DOHH2 (cell line): ENCODE measurements around the gene HAGHL.

ENCODE experiments used
- H3F3A ChIP-seq: fragments of 200-600 bp; sonication (generic), shearing (Covaris generic); 2 replicates; pipeline ENCODE4 v1.6.0; 2016; ENCODE audit warnings: antibody characterized with exemption, mild to moderate bottlenecking; ENCODE audit not compliant: control insufficient read depth, insufficient read depth
- H3K27ac ChIP-seq: fragments of 200-600 bp; sonication (generic); 2 replicates; pipeline ENCODE4 v1.5.1; 2014; ENCODE audit warnings: low read depth, mild to moderate bottlenecking, low read length, moderate library complexity
- H3K27me3 ChIP-seq: fragments of 200-600 bp; sonication (generic); 2 replicates; pipeline ENCODE4 v1.6.1; 2014; ENCODE audit warnings: mild to moderate bottlenecking, low read length, mixed read lengths; ENCODE audit not compliant: control insufficient read depth
- H3K36me3 ChIP-seq: fragments of 200-600 bp; sonication (generic); 2 replicates; pipeline ENCODE4 v1.6.1; 2014; ENCODE audit warnings: mild to moderate bottlenecking, low read length, moderate library complexity, mixed read lengths; ENCODE audit not compliant: control insufficient read depth
- H3K4me1 ChIP-seq: fragments of 200-600 bp; sonication (generic); 2 replicates; pipeline ENCODE4 v1.6.1; 2014; ENCODE audit warnings: mild to moderate bottlenecking, low read length, mixed read lengths; ENCODE audit not compliant: control insufficient read depth
- H3K4me2 ChIP-seq: fragments of 200-600 bp; sonication (generic); 2 replicates; pipeline ENCODE4 v1.6.0; 2014; ENCODE audit warnings: mild to moderate bottlenecking, low read length, moderate library complexity
- H3K4me3 ChIP-seq: fragments of 200-600 bp; sonication (generic); 2 replicates; pipeline ENCODE4 v1.5.1; 2014; ENCODE audit warnings: mild to moderate bottlenecking, low read length, mixed read lengths
- H3K79me2 ChIP-seq: fragments of 200-600 bp; sonication (generic); 2 replicates; pipeline ENCODE4 v1.6.1; 2014; ENCODE audit warnings: mild to moderate bottlenecking, low read length, mixed read lengths; ENCODE audit not compliant: control insufficient read depth
- H3K9me2 ChIP-seq: fragments of 200-600 bp; sonication (generic); replicated peaks from 2 replicates; pipeline ENCODE4 v1.6.1; 2014; ENCODE audit warnings: mild to moderate bottlenecking, low read length, mixed read lengths; ENCODE audit not compliant: control insufficient read depth
- H3K9me3 ChIP-seq: fragments of 200-600 bp; sonication (generic); 2 replicates; pipeline ENCODE4 v1.6.1; 2014; ENCODE audit warnings: antibody characterized with exemption, low read length, mixed read lengths; ENCODE audit not compliant: control insufficient read depth, insufficient read depth
- H4K20me1 ChIP-seq: fragments of 200-600 bp; sonication (generic); 2 replicates; pipeline ENCODE4 v1.6.0; 2014; ENCODE audit warnings: low read depth, mild to moderate bottlenecking, antibody characterized with exemption, low read length, moderate library complexity; ENCODE audit not compliant: control insufficient read depth, insufficient read depth
- CTCF ChIP-seq: fragments of 200-600 bp; sonication (generic); IDR thresholded peaks from one replicate; pipeline ENCODE4 v1.5.1; 2014; ENCODE audit warnings: antibody characterized with exemption, mild to moderate bottlenecking, low read depth, low read length; ENCODE audit not compliant: poor library complexity, severe bottlenecking
- EZH2phosphoT487 ChIP-seq: fragments of 200-600 bp; sonication (generic); IDR thresholded peaks from 2 replicates; pipeline ENCODE4 v1.6.1; 2017; ENCODE audit warnings: borderline replicate concordance, mild to moderate bottlenecking, antibody characterized with exemption, low read length, moderate library complexity, mixed read lengths

The HAGHL gene

GRCh38 chr16:733382-734207 lies 6.7 kb downstream of the HAGHL start:
- no peaks in the 10 kb centered on the region for H3K9me2 ChIP-seq
- peaks cover 90% of the 10 kb centered on the region for H3K36me3 ChIP-seq
- H3K4me2 ChIP-seq = no peak overlapping the region; the same call in 1 of the 2 replicates
- TF ChIP-seq EZH2phosphoT487 (no peak), CTCF (peak; percentile 88)
- H3K27ac ChIP-seq = no peak overlapping the region
- H3F3A ChIP-seq = peaks cover 10% of the 10 kb centered on the region
- H3K9me3 ChIP-seq = no peaks in the 10 kb centered on the region
- H4K20me1 ChIP-seq = no peaks in the 10 kb centered on the region
- peaks cover 70% of the 10 kb centered on the region for H3K4me1 ChIP-seq
- H3K79me2 ChIP-seq = peaks cover 27% of the 10 kb centered on the region
- H3K27me3 ChIP-seq = no peaks in the 10 kb centered on the region
- no peak overlapping the region for H3K4me3 ChIP-seq

- H4K20me1 ChIP-seq = no peaks in the 10 kb centered on the region
- no peaks in the 10 kb centered on the region for H3K9me3 ChIP-seq
- peaks cover 31% of the 10 kb centered on the region for H3K79me2 ChIP-seq
- H3F3A ChIP-seq = peaks cover 13% of the 10 kb centered on the region
- H3K4me3 ChIP-seq = no peak overlapping the region
- H3K9me2 ChIP-seq = no peaks in the 10 kb centered on the region
- no peak overlapping the region; the same call in 1 of the 2 replicates for H3K4me2 ChIP-seq
- TF ChIP-seq EZH2phosphoT487 (no peak), CTCF (no peak)
- peaks cover 72% of the 10 kb centered on the region for H3K4me1 ChIP-seq
- H3K27ac ChIP-seq = no peak overlapping the region
- H3K36me3 ChIP-seq = peaks cover 91% of the 10 kb centered on the region
- no peaks in the 10 kb centered on the region for H3K27me3 ChIP-seq
These were observed 7.5 kb downstream of the HAGHL start for GRCh38 chr16:734208-734980.

DNA sequence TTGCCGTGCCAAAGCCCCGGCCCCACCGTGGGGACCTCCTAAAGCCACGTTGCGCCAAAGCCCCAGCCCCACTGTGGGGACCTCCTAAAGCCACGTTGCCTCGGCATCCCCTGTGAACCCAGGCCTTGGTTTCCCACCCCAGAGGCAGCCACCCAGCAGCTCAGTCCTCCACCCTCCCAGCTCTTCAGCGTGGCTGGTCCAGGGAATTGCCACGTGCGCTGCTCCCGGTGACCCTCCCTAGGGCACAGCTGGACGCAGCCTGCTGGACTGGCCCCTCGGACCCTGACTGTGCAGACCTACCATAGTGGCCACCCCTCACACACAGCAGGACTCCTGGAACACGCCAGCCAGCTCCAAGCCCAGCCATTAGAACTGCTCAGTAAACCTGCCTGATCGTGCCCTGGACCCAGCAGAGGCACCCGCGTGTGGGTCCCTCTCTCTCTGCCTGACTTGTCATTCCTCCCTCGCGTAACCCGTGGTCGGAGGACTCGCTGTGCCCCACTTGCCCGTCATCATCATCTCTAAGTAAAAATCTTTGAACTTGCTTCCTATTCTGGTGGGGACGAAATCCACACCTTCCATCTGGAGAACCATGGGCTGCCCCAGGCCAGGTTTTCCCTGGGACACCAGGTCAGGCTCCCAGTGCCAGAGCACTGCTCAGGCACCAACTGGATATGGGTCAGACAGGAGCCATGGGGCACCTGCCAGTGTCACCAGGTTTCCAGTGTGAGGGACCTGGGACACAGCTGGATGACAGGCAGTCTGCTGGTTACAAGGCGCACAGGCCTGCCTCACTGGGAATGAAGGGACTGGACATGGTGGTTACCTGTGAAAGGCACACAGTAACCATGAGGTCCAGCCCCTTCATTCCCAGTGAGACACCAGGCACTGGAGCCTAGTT lies 8.3 kb downstream of the HAGHL start:
- Histone ChIP-seq H3K27me3 (no peaks in the 10 kb centered on the region), H3K36me3 (peaks cover 90% of the 10 kb centered on the region), H3K4me1 (peaks cover 78% of the 10 kb centered on the region), H3K4me3 (0 out of 2 replicates have a peak overlapping the region, but pooled peaks have one; percentile 96), H3K9me3 (no peaks in the 10 kb centered on the region), H3K9me2 (no peaks in the 10 kb centered on the region), H3F3A (peaks cover 15% of the 10 kb centered on the region), H3K27ac (peak overlapping the region; percentile 100), H4K20me1 (no peaks in the 10 kb centered on the region), H3K4me2 (peak overlapping the region; percentile 100), H3K79me2 (peaks cover 39% of the 10 kb centered on the region)
- TF ChIP-seq CTCF = no peak
- TF ChIP-seq EZH2phosphoT487 = no peak
